GM19099 (cell line): ENCODE measurements around the gene GRIA1.

Experiments
- POLR2A ChIP-seq: IDR thresholded peaks from 3 replicates; pipeline ENCODE4 v1.6.1; 2011; ENCODE audit warnings: low read depth; ENCODE audit not compliant: insufficient read length; ENCODE audit errors: extremely low read depth

Gene GRIA1

DNA sequence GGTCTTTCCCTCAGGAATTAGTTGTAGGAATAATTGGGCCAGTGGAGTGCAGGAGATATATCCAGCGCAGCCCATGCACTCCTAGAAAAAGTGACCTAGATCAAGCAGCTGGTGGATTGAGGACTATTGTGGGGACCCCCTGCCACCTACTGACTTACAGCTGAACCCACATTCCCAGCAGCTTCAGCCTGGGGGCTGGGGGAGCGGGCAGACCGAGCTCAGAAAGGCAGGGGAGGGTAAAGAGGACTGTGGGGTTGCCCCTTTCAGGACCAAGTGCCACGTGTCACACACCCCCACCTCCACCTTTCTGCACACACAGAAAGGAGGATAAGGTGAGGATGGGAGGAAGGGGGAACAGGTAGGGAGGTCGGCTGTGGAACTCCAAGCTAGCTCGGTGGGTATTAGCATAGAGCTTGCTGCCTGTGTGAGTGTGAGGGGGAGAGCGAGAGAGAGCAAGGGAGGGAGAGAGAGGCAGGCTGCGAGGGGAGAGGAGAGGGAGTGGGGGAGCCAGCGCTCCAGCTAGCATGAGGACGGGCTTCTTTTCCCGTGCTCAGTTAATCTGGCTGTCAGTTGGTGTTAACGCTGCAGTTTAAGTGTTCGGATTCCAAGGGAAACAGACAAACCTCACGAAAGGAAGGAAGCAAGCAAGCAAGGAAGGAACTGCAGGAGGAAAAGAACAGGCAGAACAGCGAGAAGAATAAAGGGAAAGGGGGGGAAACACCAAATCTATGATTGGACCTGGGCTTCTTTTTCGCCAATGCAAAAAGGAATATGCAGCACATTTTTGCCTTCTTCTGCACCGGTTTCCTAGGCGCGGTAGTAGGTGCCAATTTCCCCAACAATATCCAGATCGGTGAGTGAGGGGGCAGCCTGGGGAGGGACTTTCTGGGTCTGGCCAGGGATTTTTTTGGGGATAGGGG lies at the start of gene GRIA1:
GRIA1 (plus strand) TSS at position 553 of the 920 bp plus-strand sequence.
- TF ChIP-seq POLR2A, result no peak

- TF ChIP-seq POLR2A, result no peak
Observed at GRCh38 chr5:153445875-153446579, 44.4 kb upstream of the GRIA1 start.

GRCh38 chr5:153447534-153447933 lies 42.9 kb upstream of the GRIA1 start:
- TF ChIP-seq POLR2A, result no peak

- TF ChIP-seq POLR2A, result no peak
Observed at GRCh38 chr5:153456354-153456753, 34.1 kb upstream of the GRIA1 start.

DNA sequence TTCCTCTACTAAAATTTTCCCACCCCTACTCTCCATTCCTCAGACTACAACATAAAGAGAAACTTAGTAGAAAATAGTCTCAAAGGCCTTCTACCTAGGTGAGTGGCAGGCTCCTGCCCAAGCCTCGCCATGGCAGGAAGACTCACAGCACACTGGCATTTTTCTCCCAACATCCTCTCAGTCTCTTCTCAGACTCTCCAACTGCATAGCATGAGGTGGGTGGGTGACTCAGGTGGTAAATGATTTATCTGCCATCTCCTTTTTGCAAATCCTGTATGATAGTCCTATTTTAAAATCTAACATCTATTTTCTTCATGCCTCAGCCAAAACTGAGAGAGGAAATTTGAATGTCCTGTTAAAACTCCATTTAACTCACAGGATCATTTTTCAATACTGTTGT lies 33.5 kb upstream of the GRIA1 start:
- no peak for TF ChIP-seq POLR2A

- no peak for TF ChIP-seq POLR2A
Observed at GRCh38 chr5:153458268-153458667, 32.2 kb upstream of the GRIA1 start.

- TF ChIP-seq POLR2A, result no peak
Observed at GRCh38 chr5:153459051-153459743, 31.3 kb upstream of the GRIA1 start.

- no peak for TF ChIP-seq POLR2A
Observed at GRCh38 chr5:153460421-153460820, 30.0 kb upstream of the GRIA1 start.

- no peak for TF ChIP-seq POLR2A
Observed at GRCh38 chr5:153461341-153461740, 29.1 kb upstream of the GRIA1 start.

DNA sequence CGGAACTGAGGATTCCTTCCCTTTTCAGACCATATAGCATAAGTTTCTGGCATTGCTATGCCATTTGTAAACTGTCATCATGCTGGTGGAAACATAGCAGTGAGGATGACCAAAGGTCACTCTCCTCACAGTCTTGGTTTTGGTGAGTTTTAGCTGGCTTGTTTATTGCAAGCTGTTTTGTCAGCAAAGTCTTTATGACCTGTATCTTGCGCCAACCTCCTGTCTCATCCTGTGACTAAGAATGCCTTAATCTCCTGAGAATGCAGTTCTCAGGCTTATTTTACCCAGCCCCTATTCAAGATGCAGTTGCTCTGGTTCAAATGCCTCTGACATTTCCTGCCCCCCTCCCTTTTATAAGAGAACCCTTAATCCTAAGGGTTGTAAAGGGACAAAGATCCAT lies 26.7 kb upstream of the GRIA1 start:
- TF ChIP-seq POLR2A, result no peak

DNA sequence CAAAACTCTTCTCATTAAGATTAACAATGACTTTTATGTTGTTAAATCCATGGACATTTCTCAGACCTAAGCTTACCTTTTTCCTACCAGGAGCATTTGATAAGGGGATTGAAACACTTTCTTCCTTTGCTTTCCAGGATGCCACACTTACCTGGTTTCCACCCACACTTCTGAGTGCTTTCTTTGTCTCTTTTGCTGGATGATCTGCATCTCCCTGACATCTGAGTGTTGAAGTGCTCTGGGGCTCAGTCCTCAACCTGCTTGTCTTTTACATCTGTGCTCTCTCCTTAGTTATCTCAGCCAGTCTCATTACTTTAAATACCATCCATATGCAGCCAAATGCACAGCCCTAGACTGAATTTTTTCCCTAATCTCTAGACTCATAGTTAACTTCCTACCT lies 22.9 kb upstream of the GRIA1 start:
- no peak for TF ChIP-seq POLR2A

DNA sequence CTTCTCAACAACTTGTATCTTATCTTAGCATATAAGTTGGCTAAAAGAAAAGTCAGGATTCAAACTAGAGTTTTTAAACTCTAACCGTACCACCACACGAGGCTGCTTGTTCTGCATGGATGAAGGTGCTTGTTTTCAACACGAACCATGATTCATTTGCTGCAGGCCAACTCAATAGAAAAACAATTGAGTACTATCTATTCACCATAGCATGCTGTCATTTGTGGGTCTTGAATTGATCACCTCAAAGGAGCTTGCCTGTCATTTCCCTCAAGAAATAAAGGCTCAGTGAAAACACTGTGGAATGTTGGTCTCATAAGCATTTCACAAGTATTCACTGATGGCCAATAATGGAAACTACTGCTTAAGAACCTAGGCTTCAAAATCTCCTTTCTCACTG lies 21.0 kb upstream of the GRIA1 start:
- no peak for TF ChIP-seq POLR2A

DNA sequence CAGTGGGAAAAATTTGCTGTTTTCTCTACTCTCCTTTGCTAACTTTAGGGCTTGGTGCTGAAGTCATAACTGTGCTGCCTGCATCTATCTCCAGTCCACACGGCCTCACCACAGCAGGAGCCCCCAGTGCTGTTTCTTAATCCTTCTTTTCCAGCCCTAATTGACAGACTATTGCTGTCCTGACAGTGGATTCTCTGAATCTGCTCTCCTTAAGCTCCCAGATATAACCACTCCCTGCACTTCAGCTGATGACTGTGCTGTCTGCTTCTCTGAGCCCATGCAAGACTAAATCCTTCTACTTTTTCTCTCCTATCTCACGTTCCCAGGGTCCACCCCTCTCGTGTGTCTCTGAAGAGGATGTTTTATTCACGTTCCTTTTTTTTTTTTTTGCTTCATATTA lies 19.7 kb upstream of the GRIA1 start:
- TF ChIP-seq POLR2A, result no peak

GRCh38 chr5:153476767-153477166 lies 13.7 kb upstream of the GRIA1 start:
- TF ChIP-seq POLR2A, result no peak

DNA sequence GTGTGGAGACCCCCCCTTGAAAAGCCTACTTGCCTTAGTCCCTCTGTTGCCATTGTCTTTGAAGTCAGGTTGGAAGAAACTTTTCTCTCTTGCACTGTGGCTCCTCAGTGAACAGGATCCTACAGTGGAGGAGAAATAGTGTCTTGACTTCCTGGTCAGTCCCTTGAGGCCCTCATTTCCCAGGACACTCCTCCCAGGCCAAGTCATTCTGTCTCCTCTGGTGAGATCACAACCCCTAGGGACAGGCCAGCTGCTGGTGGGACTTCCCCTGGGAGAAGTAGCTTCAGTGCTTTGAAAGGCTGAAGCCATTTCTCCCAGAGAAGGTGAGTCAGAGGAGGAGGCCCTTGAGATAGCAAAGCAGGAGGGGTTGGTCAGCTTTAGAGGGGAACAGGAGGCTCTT lies 10.1 kb upstream of the GRIA1 start:
- TF ChIP-seq POLR2A, result no peak
